ENCODE results near the gene HOXB6. TPM values are rescaled to one million over a fixed set of nuclear protein-coding genes. Genes with fewer than 3 reads are reported as not detected.

HOXB6 gene
- polyA plus RNA-seq, 3 donors = not detected

DNA sequence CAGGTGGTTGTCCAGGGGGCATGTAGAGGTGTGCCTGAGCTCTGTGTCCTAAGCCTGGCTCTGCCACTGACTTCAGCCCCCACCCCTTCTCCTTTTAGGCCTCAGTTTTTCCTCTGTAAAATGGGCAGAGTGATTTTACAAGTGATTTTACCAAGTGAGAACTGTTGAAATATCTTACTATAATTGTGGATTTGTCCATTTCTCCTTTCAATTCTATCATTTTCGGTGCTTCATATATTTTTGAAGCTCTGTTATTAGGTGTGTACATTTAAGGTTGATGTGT, 43.1 kb upstream of the HOXB6 start:
- peak overlapping the region; percentile 85 for H3K4me2 ChIP-seq (replicated peaks; ENCODE audit: extremely low read depth, low read length, poor library complexity, severe bottlenecking)
- peak overlapping the region; percentile 33 for H3K9ac ChIP-seq (ENCODE audit: insufficient read depth, low read length, poor library complexity, severe bottlenecking)
- Mint-ChIP-seq H3K27ac (no peak overlapping the region), H3K9me3 (peaks cover 0 to 15% (median 0%) of the 10 kb centered on the region in 7 donors), H3K27me3 (ENCODE audit: low read depth in 3 of 3) (peaks cover 64 to 89% (median 84%) of the 10 kb centered on the region in 3 donors), H3K4me3 (peak overlapping the region in 1 of 2 donors; percentile 93), H3K36me3 (peaks cover 0 to 2% of the 10 kb centered on the region in 2 donors), H3K4me1 (peaks cover 13% of the 10 kb centered on the region)
- DNase-seq = no peak
- peaks cover 56 to 71% of the 10 kb centered on the region in 2 donors for H3K27me3 ChIP-seq (ENCODE audit: control insufficient read depth in 2 of 2, insufficient read depth in 2 of 2, low read length in 2 of 2)
- no peak overlapping the region for H3K27ac ChIP-seq (ENCODE audit: low read depth in 1 of 2, low read length in 2 of 2)
- peak overlapping the region in 1 of 3 experiments; percentile 72 for H3K4me3 ChIP-seq (replicated peaks in 1 of 3; ENCODE audit: low read depth in 2 of 3, low read length in 3 of 3)
- no CpG with 5 or more reads among the region's 1 CpG for WGBS (ENCODE audit: insufficient coverage)
- H3K36me3 ChIP-seq (replicated peaks in 1 of 2; ENCODE audit: control insufficient read depth in 1 of 2, insufficient read depth in 2 of 2, low read length in 2 of 2) = no peaks in the 10 kb centered on the region
- H3K4me1 ChIP-seq (ENCODE audit: control insufficient read depth in 1 of 2, insufficient read depth in 2 of 2, low read length in 2 of 2) = peaks cover 7 to 18% of the 10 kb centered on the region in 2 donors
- peak overlapping the region; percentile 70 for H2AFZ ChIP-seq (ENCODE audit: insufficient read depth, low read depth, low read length, poor library complexity, severe bottlenecking)
- H4K20me1 ChIP-seq (ENCODE audit: insufficient read depth, low read length) = no peaks in the 10 kb centered on the region
- TF ChIP-seq CTCF (IDR thresholded peaks at IDR 0.05) = no peak
- peaks cover 0 to 15% of the 10 kb centered on the region in 2 donors for H3K9me3 ChIP-seq (replicated peaks in 1 of 2; ENCODE audit: control insufficient read depth in 1 of 2, insufficient read depth in 1 of 2, low read length in 2 of 2)
- no peaks in the 10 kb centered on the region for H3K79me2 ChIP-seq (ENCODE audit: insufficient read depth, low read length)
- intact Hi-C loops (cut with micrococcal nuclease) = no loop called here

GRCh38 chr17:48647103-48647962, 42.5 kb upstream of the HOXB6 start:
- Mint-ChIP-seq H3K27me3 (ENCODE audit: low read depth in 3 of 3) (peaks cover 70 to 92% (median 89%) of the 10 kb centered on the region in 3 donors), H3K36me3 (peaks cover 0 to 2% of the 10 kb centered on the region in 2 donors)
- H3K4me3 ChIP-seq (replicated peaks in 1 of 3; ENCODE audit: low read depth in 2 of 3, low read length in 3 of 3) = peak overlapping the region; percentile 17 to 72 (median 55)

More at GRCh38 chr17:48647103-48647962, 42.5 kb upstream of the HOXB6 start:
- Mint-ChIP-seq H3K4me3 (peak overlapping the region; percentile 75 to 93), H3K9me3 (peaks cover 0 to 18% (median 2%) of the 10 kb centered on the region in 7 donors), H3K4me1 (peaks cover 14% of the 10 kb centered on the region), H3K27ac (no peak overlapping the region)
- Histone ChIP-seq H3K27me3 (ENCODE audit: control insufficient read depth in 2 of 2, insufficient read depth in 2 of 2, low read length in 2 of 2) (peaks cover 61 to 77% of the 10 kb centered on the region in 2 donors), H3K36me3 (replicated peaks in 1 of 2; ENCODE audit: control insufficient read depth in 1 of 2, insufficient read depth in 2 of 2, low read length in 2 of 2) (no peaks in the 10 kb centered on the region), H3K9ac (ENCODE audit: insufficient read depth, low read length, poor library complexity, severe bottlenecking) (peak overlapping the region; percentile 33), H3K4me2 (replicated peaks; ENCODE audit: extremely low read depth, low read length, poor library complexity, severe bottlenecking) (peak overlapping the region; percentile 85), H3K4me1 (ENCODE audit: control insufficient read depth in 1 of 2, insufficient read depth in 2 of 2, low read length in 2 of 2) (peaks cover 7 to 18% of the 10 kb centered on the region in 2 donors), H3K79me2 (ENCODE audit: insufficient read depth, low read length) (no peaks in the 10 kb centered on the region), H4K20me1 (ENCODE audit: insufficient read depth, low read length) (no peaks in the 10 kb centered on the region), H3K9me3 (replicated peaks in 1 of 2; ENCODE audit: control insufficient read depth in 1 of 2, insufficient read depth in 1 of 2, low read length in 2 of 2) (peaks cover 0 to 20% of the 10 kb centered on the region in 2 donors), H3K27ac (ENCODE audit: low read depth in 1 of 2, low read length in 2 of 2) (no peak overlapping the region), H2AFZ (ENCODE audit: insufficient read depth, low read depth, low read length, poor library complexity, severe bottlenecking) (peak overlapping the region; percentile 70)
- WGBS (ENCODE audit: insufficient coverage) = 0% methylated on average over 25 of the region's 30 CpGs
- intact Hi-C loops (cut with micrococcal nuclease) = no loop called here
- no peak for DNase-seq
- no peak for TF ChIP-seq CTCF (IDR thresholded peaks at IDR 0.05)

All from CD14-positive monocyte (primary cell).